ENCODE measurements around the gene FMNL2.

FMNL2 gene

GRCh38 chr2:152542337-152542994, 207.5 kb downstream of the FMNL2 start:
- no peak for TF ChIP-seq CTCF (IDR thresholded peaks at IDR 0.05; ENCODE audit: low read depth, low read length, missing control alignments)
- no peak for DNase-seq (ENCODE audit: low read depth)
- no peak overlapping the region for H3K4me3 ChIP-seq (ENCODE audit: low read depth, low read length)
- in situ Hi-C loops (cut with HindIII; ENCODE audit: low sequenced_read_pairs), result no loop called here

GRCh38 chr2:152542995-152543481, 208.1 kb downstream of the FMNL2 start:
- in situ Hi-C loops (cut with HindIII; ENCODE audit: low sequenced_read_pairs), result no loop called here
- no peak overlapping the region for H3K4me3 ChIP-seq (ENCODE audit: low read depth, low read length)

GRCh38 chr2:152543717-152544116, 208.7 kb downstream of the FMNL2 start:
- DNase-seq (ENCODE audit: low read depth), result no peak
- no peak for TF ChIP-seq CTCF (IDR thresholded peaks at IDR 0.05; ENCODE audit: low read depth, low read length, missing control alignments)
- H3K4me3 ChIP-seq (ENCODE audit: low read depth, low read length), result no peak overlapping the region
- in situ Hi-C loops (cut with HindIII; ENCODE audit: low sequenced_read_pairs), result no loop called here

More at GRCh38 chr2:152542995-152543481, 208.1 kb downstream of the FMNL2 start:
- TF ChIP-seq CTCF (IDR thresholded peaks at IDR 0.05; ENCODE audit: low read depth, low read length, missing control alignments), result no peak
- peak; percentile 91 for DNase-seq (ENCODE audit: low read depth)

- no peak for DNase-seq (ENCODE audit: low read depth)
- no peak overlapping the region for H3K4me3 ChIP-seq (ENCODE audit: low read depth, low read length)
- no peak for TF ChIP-seq CTCF (IDR thresholded peaks at IDR 0.05; ENCODE audit: low read depth, low read length, missing control alignments)
- in situ Hi-C loops (cut with HindIII; ENCODE audit: low sequenced_read_pairs), result no loop called here
Observed at GRCh38 chr2:152544638-152545037, 209.7 kb downstream of the FMNL2 start.

DNA sequence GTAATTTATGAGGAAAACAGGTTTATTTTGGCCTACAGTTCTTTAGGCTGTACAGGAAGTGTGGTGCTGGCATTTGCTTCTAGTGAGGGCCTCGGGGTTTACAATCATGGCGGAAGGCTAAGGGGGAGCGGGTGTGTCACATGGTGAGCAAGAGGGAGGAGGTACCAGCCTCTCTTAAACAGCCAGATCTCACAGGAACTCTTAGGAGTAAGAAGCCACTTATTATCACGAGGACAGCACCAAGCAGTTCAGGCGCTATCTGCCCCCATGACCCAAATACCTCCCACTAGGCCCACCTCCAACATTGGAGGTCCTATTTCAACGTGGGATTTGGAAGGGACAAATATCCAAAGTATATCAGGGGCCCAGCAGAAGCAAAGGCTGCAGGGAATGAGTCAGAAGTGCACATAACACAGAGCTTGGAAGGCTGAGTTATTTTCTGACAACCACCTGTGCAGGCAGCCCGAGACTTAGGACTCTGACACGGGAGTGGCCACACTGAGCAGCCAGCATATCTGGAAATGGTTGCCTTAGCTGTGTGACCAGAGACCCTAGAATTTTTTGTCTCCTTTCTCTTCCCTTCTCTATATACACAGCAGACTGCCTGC, 211.4 kb downstream of the FMNL2 start:
- DNase-seq (ENCODE audit: low read depth), result no peak
- no peak for TF ChIP-seq CTCF (IDR thresholded peaks at IDR 0.05; ENCODE audit: low read depth, low read length, missing control alignments)
- in situ Hi-C loops (cut with HindIII; ENCODE audit: low sequenced_read_pairs), result no loop called here
- H3K4me3 ChIP-seq (ENCODE audit: low read depth, low read length), result no peak overlapping the region

DNA sequence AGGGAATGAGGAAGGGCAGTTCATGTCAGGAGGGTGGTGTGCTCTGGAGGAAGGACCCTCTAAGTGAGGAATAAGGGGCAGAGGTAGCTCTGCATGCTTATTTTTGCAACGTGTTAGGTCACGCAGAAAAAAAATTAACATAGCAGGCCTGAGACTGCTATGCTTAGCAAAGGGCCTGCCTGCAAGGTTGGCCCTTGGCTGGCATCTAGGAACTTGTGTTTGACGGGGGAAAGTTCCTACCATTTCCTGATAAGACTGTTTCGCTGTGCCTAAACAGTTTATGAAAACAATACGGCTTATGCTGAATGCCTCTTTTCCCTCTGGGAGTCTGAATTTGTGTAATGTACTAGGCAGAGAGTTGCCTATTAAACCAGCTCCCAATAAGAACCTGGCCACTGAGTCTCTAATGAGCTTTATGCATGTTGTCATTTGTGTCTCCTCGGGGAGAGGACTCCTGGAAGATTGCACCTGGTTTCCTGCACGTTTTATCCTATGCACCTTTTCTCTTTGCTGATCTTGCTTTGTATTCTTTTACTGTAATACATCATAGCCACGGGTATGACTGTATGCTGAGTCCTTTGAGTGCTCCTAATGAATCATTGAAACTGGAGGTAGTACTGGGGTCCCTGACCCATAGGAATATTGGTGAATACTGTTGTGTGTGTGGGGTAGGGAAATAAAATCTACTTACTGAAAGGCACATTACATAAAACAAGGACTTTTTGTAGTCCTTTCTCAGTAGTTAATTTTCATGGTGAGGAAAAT, 213.3 kb downstream of the FMNL2 start:
- no peak for DNase-seq (ENCODE audit: low read depth)
- in situ Hi-C loops (cut with HindIII; ENCODE audit: low sequenced_read_pairs), result no loop called here
- TF ChIP-seq CTCF (IDR thresholded peaks at IDR 0.05; ENCODE audit: low read depth, low read length, missing control alignments), result no peak
- H3K4me3 ChIP-seq (ENCODE audit: low read depth, low read length), result no peak overlapping the region
